ENCODE data around the gene GPD2.
"Not testable (repeated sequence)": the region's sequence is repeated elsewhere in the genome, so short reads cannot be mapped to it uniquely, and the experiment has no call there.

Gene GPD2

GRCh38 chr2:156601855-156602551 is 165.8 kb downstream of the GPD2 start:
- H3K9ac ChIP-seq (ENCODE audit: low read depth, low read length, poor library complexity, severe bottlenecking) = no peak overlapping the region
- no peaks in the 10 kb centered on the region for H3K9me3 ChIP-seq (ENCODE audit: insufficient read depth, low read depth, low read length)
- no peaks in the 10 kb centered on the region for H3K79me2 ChIP-seq (ENCODE audit: insufficient read depth, low read length)
- no peaks in the 10 kb centered on the region for H4K20me1 ChIP-seq (ENCODE audit: insufficient read depth, low read length, poor library complexity, severe bottlenecking)
- H2AFZ ChIP-seq (ENCODE audit: low read length) = no peak overlapping the region
- no peaks in the 10 kb centered on the region for H3K36me3 ChIP-seq (ENCODE audit: insufficient read depth, low read length)
- H3K4me3 ChIP-seq (ENCODE audit: low read length, poor library complexity, severe bottlenecking) = no peak overlapping the region
- H3K9me2 ChIP-seq (replicated peaks; ENCODE audit: low read depth, low read length) = no peaks in the 10 kb centered on the region
- TF ChIP-seq EZH2phosphoT487 (IDR thresholded peaks at IDR 0.05; ENCODE audit: borderline replicate concordance) (no peak), CTCF (conservative IDR thresholded peaks at IDR 0.05; ENCODE audit: low read length) (no peak)
- no peaks in the 10 kb centered on the region for H3F3A ChIP-seq (ENCODE audit: low read depth)
- H3K4me2 ChIP-seq (ENCODE audit: low read depth, low read length, poor library complexity, severe bottlenecking) = no peak overlapping the region
- no peaks in the 10 kb centered on the region for H3K4me1 ChIP-seq (ENCODE audit: insufficient read depth, low read length, poor library complexity, severe bottlenecking)
- no peaks in the 10 kb centered on the region for H3K27me3 ChIP-seq (ENCODE audit: insufficient read depth, low read length, poor library complexity, severe bottlenecking)

GRCh38 chr2:156602552-156602933 is 166.4 kb downstream of the GPD2 start:
- no peaks in the 10 kb centered on the region for H3K4me1 ChIP-seq (ENCODE audit: insufficient read depth, low read length, poor library complexity, severe bottlenecking)
- TF ChIP-seq CTCF (conservative IDR thresholded peaks at IDR 0.05; ENCODE audit: low read length) = no peak
- TF ChIP-seq EZH2phosphoT487 (IDR thresholded peaks at IDR 0.05; ENCODE audit: borderline replicate concordance) = no peak
- no peaks in the 10 kb centered on the region for H3K27me3 ChIP-seq (ENCODE audit: insufficient read depth, low read length, poor library complexity, severe bottlenecking)
- no peak overlapping the region for H3K9ac ChIP-seq (ENCODE audit: low read depth, low read length, poor library complexity, severe bottlenecking)
- H3F3A ChIP-seq (ENCODE audit: low read depth) = no peaks in the 10 kb centered on the region
- H2AFZ ChIP-seq (ENCODE audit: low read length) = no peak overlapping the region
- H3K79me2 ChIP-seq (ENCODE audit: insufficient read depth, low read length) = no peaks in the 10 kb centered on the region
- no peaks in the 10 kb centered on the region for H4K20me1 ChIP-seq (ENCODE audit: insufficient read depth, low read length, poor library complexity, severe bottlenecking)
- H3K36me3 ChIP-seq (ENCODE audit: insufficient read depth, low read length) = no peaks in the 10 kb centered on the region
- no peak overlapping the region for H3K4me3 ChIP-seq (ENCODE audit: low read length, poor library complexity, severe bottlenecking)
- no peaks in the 10 kb centered on the region for H3K9me3 ChIP-seq (ENCODE audit: insufficient read depth, low read depth, low read length)
- H3K4me2 ChIP-seq (ENCODE audit: low read depth, low read length, poor library complexity, severe bottlenecking) = no peak overlapping the region
- no peaks in the 10 kb centered on the region for H3K9me2 ChIP-seq (replicated peaks; ENCODE audit: low read depth, low read length)

- Histone ChIP-seq H3K9me3 (ENCODE audit: insufficient read depth, low read depth, low read length) (no peaks in the 10 kb centered on the region), H3K9ac (ENCODE audit: low read depth, low read length, poor library complexity, severe bottlenecking) (no peak overlapping the region), H4K20me1 (ENCODE audit: insufficient read depth, low read length, poor library complexity, severe bottlenecking) (no peaks in the 10 kb centered on the region), H2AFZ (ENCODE audit: low read length) (no peak overlapping the region), H3K36me3 (ENCODE audit: insufficient read depth, low read length) (no peaks in the 10 kb centered on the region), H3K4me3 (ENCODE audit: low read length, poor library complexity, severe bottlenecking) (no peak overlapping the region), H3K27me3 (ENCODE audit: insufficient read depth, low read length, poor library complexity, severe bottlenecking) (no peaks in the 10 kb centered on the region), H3F3A (ENCODE audit: low read depth) (no peaks in the 10 kb centered on the region), H3K4me2 (ENCODE audit: low read depth, low read length, poor library complexity, severe bottlenecking) (no peak overlapping the region), H3K9me2 (replicated peaks; ENCODE audit: low read depth, low read length) (no peaks in the 10 kb centered on the region), H3K4me1 (ENCODE audit: insufficient read depth, low read length, poor library complexity, severe bottlenecking) (no peaks in the 10 kb centered on the region), H3K79me2 (ENCODE audit: insufficient read depth, low read length) (no peaks in the 10 kb centered on the region)
- no peak for TF ChIP-seq CTCF (conservative IDR thresholded peaks at IDR 0.05; ENCODE audit: low read length)
- no peak for TF ChIP-seq EZH2phosphoT487 (IDR thresholded peaks at IDR 0.05; ENCODE audit: borderline replicate concordance)
Measured at GRCh38 chr2:156615836-156616322, 179.7 kb downstream of the GPD2 start.

GRCh38 chr2:156618071-156618470 is 181.9 kb downstream of the GPD2 start:
- H3K4me3 ChIP-seq (ENCODE audit: low read length, poor library complexity, severe bottlenecking); H3K9me2 ChIP-seq (replicated peaks; ENCODE audit: low read depth, low read length): not testable (repeated sequence)

More at GRCh38 chr2:156618071-156618470, 181.9 kb downstream of the GPD2 start:
- not testable (repeated sequence) for H3K9me3 ChIP-seq (ENCODE audit: insufficient read depth, low read depth, low read length); H3K79me2 ChIP-seq (ENCODE audit: insufficient read depth, low read length); H3K4me1 ChIP-seq (ENCODE audit: insufficient read depth, low read length, poor library complexity, severe bottlenecking); H3K36me3 ChIP-seq (ENCODE audit: insufficient read depth, low read length); H3F3A ChIP-seq (ENCODE audit: low read depth); H3K27me3 ChIP-seq (ENCODE audit: insufficient read depth, low read length, poor library complexity, severe bottlenecking); H4K20me1 ChIP-seq (ENCODE audit: insufficient read depth, low read length, poor library complexity, severe bottlenecking); H3K4me2 ChIP-seq (ENCODE audit: low read depth, low read length, poor library complexity, severe bottlenecking); H2AFZ ChIP-seq (ENCODE audit: low read length); H3K9ac ChIP-seq (ENCODE audit: low read depth, low read length, poor library complexity, severe bottlenecking)
